GM19023 (cell line): ENCODE results near the gene APBB2.
"Not testable (repeated sequence)": the region's sequence is repeated elsewhere in the genome, so short reads cannot be mapped to it uniquely, and the experiment has no call there.

Source experiments
- ATAC-seq: cut with Tn5 transposase; IDR thresholded peaks from one replicate; pipeline ENCODE4 v1.9.1; 2021; ENCODE audit warnings: mild to moderate bottlenecking, moderate library complexity; ENCODE audit not compliant: unreplicated experiment

Gene APBB2

DNA sequence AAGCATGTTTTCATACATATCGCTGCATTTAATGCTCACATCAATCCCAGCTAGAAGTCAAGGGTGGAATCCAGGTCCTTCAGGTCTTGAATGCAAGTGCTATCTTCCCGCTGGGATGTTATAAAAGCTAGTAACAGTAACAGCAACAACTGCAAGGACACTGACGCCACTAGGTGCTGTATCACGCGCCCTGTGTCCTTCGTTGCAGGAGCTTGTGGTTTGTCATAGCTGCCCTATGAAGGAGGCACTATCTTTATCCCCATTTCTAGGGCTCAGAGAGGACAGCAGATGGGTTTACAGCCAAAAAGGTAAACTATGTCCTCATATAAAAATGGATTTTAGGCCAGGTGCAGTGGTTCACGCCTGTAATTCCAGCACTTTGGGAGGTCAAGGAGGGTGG lies 261.7 kb downstream of the APBB2 start:
- no peak for ATAC-seq

DNA sequence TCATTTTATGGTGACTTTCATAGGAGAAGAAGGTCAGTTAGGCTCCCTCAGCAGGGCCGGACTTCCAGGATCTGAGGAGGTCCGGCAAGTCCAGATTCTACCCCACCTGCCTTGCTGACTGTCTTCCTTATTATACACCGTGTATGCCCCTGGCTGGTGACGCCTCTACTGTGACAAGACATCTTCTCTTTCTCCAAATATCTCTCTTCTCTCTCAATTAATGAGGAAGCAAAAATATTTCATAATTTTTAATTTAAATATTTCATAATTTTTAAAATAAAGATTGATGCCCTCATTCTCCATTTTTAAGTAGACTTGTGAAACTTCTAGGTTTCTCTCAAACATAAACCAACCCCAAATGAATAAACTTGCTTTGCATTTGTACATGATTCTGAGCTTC lies 262.1 kb downstream of the APBB2 start:
- no peak for ATAC-seq

DNA sequence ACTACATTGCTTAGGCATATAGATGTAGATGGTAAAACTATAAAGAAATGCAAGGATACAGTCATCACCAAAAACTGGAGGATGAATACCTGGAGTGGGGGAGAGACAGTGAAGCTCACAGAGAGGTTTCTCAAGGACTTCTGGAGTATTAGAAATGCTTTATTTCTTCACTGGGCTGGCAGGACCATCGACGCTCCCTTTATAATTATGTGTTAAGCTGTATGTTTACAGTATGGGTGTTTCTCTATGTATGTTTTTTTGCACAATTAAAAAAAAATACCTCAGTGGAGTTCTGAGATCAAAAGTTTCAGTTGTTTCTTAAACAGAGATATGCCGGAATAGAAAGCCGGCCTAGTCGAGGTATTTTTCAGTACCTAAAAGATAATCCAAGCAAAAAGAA lies 263.3 kb downstream of the APBB2 start:
- ATAC-seq = no peak

DNA sequence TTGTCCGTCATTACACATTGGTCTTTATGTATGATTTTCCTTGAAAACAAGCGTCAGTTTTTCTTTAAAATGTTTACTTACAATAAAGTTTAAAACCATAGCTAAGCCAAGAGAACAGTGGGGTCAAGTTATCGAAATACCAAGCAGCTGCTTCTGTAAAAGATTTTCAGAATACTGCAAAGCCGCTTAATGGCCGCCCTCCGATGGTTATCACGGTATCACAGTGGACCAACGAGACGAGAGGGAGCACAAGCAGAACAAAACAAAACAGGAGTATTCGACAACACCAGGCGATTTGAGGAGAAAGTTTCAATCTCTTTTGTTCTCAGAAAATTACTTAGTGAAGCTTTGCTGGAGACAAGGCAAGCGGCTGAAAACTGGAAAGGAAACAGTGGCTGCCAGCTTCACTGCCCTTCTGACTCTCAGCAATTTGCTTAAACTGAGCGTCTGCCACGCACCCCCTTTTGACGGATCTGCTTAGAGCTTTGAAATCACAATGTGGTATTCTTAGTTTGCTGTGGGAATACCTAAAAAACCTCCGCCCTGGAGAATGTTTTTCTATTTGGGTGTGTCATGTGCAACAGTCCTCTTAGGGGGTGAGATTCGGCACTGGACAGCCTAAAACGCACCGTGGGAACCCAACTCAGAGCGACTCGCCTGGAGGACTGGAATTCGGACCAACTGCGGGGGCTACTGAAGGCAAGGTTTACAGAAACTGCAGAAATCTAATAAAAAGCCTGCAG lies 264.8 kb downstream of the APBB2 start:
- no peak for ATAC-seq

DNA sequence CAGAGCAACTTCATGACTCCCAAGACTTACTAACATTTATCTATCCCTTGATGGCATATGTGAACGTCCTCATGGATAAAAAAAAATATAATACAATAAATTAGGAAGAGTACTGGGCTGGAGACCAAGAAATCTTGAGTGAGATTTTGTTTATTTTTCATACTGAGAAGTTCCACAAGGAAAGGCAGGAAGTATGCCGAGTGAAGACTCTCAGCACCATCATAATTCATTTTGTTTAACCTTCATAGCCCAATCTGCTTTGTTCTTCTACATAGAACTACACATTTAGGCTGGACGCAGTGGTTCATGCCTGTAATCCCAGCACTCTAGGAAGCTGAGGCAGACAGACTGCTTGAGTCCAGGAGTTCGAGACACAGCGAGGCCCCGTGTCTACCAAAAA lies 266.3 kb downstream of the APBB2 start:
- ATAC-seq = no peak

DNA sequence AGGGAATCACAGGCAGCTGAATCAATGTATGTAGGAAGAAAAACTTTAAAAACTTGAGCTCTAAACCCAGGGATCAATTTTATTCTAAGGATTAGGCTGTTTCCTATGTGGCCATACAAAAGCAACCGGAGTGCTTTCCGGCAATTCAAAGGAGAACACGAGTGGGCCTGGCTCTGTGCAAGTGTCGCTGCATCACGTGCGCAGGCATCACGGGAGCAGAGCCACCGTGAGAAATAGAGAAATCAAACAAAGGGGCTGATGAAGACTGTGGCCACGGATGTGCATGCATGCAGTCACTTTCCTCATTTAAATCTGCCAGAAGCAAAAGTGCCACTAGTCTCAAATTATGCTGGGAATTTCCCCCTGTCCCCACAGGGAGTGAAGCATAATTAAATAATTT lies 267.7 kb downstream of the APBB2 start:
- ATAC-seq = no peak

DNA sequence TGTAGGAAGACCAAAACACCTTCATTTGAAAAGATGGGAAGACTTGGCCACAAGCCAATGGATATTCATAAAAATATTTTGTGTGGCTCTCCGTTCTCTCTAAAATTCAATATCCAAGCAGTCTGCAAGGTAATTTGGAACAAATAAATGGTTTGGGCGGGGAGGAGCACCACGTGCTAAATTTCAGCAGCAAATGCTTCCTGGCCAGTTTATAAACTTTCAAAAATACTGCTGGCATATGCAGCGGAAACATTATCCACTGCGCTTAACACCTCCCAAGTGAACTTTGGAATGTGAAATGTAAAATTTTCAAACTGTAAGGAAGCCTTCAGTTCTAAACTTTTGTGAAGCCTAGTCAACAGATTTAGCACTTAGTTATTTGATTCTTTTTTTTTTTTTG lies 273.6 kb downstream of the APBB2 start:
- no peak for ATAC-seq

DNA sequence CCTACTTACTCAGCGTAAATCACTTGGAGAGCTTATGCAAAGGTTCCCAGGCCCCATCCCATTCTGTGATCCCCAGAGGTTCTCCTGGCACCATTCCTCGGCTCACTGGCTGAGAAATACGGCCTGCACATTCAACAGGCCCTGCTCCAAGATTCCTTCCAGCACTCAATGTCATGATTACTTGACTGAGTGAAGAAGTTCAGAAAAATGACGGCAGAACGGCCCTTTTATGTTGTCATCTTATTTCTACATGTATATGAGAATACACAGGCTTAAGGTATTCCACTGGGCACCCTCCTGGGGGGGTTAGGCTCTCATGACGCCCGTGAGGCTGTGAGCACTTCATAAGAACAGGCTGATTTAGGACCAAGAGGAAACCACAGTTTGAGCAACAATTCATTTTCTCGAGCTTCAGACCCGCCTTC lies 274.0 kb downstream of the APBB2 start:
- ATAC-seq = no peak

DNA sequence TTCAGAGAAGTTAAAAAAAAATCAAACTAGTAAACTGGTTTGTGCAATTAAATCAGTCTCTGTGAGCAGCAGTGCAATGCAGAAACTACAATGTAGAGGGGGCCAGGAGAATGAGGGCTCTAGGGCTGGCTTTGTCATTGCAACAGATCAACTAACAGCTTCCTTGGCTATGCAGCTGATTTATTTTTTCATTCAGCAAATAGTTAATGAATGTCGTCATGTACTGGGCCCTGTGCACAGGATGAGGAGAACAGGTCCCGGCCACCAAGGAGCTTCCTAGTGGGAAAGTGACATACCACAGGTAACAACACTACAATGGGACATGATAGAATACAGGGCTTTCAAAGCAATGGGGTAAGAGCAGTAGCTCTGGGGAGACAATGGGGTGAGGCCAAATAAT lies 274.5 kb downstream of the APBB2 start:
- ATAC-seq = no peak

DNA sequence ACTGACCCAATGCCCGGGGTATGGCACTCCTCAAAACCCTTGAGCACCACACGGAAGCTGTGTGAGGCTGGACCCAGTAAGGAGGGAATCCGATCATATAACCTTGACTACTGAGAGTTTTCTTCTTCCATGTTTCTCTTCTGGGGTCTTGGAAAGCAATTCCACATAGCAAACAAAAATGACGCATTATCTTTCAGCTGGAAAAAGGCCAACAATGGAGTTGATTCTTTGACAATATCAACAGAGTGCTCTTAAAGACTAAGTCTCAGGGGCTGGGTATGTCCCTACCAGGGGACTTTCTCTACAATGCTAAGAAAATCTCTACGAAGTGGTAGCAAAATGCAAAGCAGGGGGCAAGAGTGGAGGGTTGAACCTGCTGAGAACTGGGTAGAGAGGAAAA lies 276.0 kb downstream of the APBB2 start:
- no peak for ATAC-seq

DNA sequence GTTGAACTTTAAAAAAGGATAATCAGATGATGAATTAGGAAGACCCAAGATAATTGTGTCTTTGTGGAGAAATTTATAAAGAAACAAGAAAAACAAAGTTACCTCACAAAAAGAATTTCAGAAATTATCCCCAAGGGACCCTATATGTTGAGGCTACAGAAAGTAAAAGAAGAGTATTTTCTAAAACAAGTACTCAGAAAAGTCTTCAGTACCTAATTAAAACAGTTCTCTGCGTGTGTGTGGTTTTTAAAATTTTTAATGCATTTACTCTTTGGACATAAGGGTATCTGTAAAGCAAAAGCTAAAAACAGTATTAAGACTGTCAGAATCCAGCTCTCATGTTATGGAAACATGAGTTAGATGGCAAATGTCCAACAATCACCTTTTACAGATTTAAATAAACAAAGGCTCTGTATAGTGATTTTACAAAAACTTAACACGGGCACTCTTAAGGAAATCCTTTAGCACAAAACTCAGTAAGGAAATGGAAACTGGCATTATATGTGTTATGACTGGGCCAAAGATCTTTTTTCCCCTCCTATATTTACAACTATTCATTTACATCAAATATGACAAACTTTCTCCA lies 277.1 kb downstream of the APBB2 start:
- ATAC-seq = no peak

DNA sequence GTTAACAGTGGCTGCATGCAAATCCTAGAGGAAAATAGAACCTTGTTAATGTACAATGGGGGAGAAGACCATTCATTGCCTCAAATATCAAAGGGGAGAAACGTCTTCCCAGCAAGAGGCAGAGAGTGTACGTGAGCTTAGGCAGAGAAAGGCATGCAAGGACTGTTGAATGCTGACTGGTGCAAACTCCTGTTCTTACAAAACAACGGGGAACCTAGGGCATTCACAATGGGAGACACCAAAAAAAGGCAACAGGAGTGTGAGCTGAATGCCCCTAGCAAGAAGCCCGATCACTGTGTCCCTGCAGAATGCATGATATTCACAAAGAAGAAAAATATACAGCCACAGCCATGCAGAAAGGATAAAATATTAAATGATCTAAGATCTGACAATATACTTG lies 279.7 kb downstream of the APBB2 start:
- no peak for ATAC-seq

DNA sequence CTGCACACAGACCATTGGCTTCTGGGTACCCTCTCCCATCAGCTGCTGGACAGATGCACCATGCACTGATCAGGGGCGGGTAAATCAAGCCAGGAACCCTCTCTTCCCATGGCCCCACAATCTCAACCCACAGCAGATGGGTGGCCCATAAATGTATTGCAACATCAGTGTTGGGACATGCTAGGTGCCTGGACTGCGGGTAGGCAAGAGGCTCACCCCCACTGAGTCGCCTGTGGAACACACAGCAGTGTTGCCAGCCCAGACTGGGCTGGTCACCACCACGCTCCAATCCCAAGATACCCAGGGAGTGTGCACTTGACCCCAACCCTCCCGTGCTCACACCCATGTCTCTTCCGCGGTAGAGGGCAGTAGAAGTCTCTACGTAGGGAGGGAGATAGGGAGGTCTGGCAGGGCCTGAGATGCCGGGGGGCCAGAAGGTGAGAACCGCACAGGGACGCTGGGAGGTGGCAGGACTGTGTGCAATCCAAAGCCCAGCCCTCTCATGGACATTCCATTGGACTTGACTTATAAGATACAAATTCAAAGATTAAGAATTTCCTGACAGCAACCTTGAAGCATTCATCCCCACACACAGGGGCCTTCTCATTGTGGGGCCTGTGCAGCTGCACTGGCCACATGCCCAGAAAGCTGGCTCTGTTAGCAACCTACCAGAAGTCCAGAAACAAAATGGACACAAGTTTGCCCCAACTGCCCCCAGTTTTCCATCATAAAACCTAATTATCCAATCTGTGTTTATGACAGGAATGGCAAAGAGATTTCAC lies 280.9 kb downstream of the APBB2 start:
- no peak for ATAC-seq

DNA sequence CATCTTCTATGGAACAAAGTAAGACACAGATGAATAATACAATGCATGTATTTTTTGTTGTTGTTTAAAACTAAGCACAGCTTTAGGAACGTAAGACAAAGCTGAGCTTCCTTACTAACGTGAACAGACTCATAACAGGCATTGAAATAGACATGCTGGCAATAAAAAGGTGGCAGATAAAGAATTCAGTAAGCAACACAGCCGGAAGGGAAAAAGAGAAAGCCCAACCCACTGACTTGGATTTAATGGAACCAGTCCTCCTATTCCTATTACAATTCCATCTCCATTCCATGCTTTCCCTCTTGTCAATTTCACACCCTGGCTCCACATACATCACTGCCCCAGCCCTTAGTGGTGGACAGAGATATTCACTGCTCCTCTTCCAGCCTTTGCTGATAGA lies 282.5 kb downstream of the APBB2 start:
- no peak for ATAC-seq

DNA sequence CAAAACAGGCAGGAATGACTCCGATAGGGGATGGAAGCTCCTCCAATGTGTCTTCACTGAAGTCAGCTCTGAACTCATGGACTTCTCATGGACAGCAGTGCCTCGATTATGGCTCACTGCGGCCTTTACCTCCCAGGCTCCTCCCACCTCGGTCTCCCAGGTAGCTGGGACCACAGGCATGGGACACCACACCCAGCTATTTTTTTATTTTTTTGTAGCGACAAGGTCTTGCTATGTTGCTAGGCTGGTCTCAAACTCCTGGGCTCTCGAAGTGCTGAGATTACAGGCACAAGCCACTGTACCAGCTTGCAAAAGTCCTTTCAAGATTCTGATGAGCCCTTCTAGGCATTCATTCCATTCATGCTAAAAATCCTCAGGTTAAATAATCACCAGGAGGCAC lies 283.1 kb downstream of the APBB2 start:
- ATAC-seq = no peak

DNA sequence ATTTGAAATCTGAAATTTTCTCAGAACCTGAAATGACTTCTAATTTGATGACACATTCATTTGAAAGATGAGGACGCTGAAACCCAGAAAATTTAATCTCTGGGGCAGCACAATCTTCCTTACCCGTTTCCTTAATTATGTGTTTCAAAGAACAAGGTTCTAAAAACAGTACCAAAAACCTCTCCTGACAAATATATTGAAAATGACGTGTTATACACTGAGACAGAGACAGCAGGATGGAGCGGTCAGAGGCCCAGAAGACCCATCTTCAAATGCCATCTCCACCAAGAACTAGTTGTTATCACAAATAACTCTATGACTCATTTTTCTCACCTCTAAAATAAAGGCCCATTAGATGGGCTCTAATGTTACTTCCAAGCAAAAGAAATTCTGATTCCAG lies 287.3 kb downstream of the APBB2 start:
- ATAC-seq = no peak

DNA sequence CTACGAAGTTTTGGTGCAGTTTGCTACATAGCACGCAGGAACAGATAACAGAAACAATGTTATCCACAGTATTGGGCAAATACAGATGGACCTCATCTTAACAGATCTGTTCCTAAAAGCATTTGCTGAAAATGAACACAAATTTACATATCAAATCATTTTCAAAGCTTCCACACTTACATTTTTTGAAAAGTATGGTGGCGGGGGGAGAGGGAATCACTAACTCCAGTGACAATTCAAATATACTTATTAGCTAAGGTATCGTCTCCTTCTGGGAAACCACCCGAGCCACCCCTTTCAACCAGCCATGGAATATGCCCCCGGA lies 289.6 kb downstream of the APBB2 start:
- no peak for ATAC-seq

DNA sequence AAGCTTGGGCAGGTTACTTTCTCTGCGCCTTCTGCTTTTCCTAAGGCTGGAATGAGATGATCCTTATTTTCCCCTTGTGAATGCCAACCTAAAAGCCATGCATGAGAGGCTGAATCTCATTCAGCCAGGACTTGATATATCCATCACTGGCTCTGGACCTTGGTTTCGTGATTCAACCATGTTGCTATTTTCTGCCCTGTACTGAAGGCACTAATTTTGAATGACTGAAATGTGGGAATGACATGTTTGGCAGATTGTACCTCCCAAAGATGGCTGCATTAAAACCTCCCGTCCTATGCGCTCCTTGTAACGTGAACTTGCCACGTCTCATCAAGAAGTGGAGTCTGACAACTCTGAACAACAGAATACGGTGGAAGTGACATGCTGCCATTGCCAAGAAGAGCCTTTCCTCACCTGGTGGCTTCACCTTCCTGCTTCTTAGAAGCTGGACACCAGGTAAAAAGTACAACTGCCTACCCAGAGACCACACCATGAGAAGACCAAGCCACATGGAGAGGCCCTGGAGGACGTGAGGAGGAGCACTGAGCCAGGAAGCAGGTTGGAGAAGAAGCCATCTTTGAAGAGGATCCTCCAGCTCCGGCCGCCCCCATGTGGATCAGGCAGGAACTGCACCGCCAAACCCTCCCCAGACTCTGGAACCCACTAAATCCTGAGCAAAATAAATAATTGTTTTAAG lies 290.1 kb downstream of the APBB2 start:
- ATAC-seq = peak; percentile 77

DNA sequence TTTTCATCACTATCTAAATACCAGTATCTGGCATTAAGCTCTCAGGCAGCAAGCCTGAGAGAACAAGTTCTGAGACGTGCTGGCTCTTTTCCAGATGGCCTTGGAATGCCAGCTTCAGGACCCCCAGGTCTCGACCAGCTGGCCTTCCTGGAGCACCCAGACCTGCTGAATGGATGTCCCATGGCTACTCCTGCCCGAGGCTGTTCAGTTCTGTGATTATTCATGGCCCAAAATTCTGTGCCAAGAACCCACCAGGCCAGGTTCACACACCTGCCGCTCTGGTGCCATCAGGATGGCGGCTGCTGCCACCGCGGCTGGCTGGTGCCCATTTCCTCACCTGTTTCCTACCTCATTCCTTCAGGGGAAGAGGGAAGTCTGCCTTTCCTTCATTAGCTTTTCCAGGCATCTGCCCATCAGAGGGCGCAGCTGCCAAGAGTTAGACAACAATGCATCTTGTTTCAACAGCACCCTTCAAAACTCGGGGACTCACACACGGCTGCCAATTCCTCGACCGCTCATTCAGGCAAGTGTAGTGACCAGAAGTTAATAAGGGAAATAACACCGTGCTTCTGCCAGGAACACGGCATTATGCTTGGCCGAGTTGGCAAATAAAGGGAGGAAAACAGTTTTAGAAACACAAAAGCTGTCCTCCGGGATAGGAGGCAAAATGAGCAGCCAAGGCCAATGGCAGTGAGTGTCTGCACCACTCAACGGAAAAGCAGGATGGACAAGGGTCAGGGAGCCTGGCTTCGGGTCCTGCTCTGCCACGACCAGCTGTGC lies 290.8 kb downstream of the APBB2 start:
- ATAC-seq = no peak

DNA sequence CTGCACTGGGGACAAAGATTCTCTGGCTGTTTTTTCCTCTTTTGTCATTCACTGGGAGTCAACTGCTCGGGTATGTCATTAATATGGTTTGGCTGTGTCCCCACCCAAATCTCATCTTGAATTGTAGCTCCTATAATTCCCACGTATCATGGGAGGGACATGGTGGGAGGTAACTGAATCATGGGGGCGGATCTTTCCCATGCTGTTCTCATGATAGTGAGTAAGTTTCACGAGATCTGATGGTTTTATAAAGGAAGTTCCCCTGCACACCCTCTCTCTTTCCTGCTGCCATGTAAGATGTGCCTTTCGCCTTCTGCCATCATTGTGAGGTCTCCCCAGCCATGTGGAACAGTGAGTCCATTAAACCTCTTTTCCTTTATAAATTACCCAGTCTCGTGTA lies 294.4 kb downstream of the APBB2 start:
- not testable (repeated sequence) for ATAC-seq

DNA sequence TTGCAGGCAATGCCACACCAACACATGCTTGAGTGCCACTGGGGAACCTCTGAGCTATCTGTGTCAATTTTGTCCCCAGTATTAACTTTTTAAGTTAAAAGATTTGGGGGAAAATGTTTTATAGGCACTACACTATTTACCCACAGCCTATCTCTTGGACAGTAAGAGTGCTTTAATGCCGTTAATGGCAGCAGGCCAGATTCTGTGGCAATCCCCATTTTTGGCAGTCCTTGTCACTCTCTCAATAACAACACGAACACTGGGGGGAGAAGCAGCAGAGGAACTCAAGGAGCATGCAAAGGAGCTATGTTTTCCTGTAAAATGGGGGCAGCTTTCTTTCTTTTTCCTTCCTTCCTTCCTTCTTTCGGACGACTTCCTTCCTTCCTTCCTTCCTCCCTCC lies 296.0 kb downstream of the APBB2 start:
- no peak for ATAC-seq
